ENCODE measurements around the gene CNTNAP5. TPM values are rescaled to one million over a fixed set of nuclear protein-coding genes. Genes with fewer than 3 reads are reported as not detected.

CNTNAP5 gene
- total RNA-seq, 1 experiment from 2014 or later = not detected

DNA sequence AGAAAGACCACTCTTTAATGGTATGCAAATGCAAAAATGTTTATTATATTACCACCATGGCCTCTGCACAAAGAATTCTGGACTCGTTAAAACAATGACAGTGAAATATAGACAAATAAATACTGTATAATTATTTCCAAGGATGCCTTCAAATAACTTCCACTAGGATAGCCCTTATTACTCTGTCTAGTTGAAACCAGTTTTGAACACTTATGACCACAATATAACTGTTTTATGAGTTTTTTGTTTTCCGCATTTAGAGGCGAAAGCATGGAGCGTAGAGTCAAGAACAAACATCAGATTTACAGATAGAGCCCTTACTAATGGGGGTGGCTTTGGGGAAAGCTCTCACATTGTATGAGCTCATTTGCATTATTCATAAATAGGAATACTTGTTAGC, 559.5 kb downstream of the CNTNAP5 start:
- TF ChIP-seq, protein P1, sequence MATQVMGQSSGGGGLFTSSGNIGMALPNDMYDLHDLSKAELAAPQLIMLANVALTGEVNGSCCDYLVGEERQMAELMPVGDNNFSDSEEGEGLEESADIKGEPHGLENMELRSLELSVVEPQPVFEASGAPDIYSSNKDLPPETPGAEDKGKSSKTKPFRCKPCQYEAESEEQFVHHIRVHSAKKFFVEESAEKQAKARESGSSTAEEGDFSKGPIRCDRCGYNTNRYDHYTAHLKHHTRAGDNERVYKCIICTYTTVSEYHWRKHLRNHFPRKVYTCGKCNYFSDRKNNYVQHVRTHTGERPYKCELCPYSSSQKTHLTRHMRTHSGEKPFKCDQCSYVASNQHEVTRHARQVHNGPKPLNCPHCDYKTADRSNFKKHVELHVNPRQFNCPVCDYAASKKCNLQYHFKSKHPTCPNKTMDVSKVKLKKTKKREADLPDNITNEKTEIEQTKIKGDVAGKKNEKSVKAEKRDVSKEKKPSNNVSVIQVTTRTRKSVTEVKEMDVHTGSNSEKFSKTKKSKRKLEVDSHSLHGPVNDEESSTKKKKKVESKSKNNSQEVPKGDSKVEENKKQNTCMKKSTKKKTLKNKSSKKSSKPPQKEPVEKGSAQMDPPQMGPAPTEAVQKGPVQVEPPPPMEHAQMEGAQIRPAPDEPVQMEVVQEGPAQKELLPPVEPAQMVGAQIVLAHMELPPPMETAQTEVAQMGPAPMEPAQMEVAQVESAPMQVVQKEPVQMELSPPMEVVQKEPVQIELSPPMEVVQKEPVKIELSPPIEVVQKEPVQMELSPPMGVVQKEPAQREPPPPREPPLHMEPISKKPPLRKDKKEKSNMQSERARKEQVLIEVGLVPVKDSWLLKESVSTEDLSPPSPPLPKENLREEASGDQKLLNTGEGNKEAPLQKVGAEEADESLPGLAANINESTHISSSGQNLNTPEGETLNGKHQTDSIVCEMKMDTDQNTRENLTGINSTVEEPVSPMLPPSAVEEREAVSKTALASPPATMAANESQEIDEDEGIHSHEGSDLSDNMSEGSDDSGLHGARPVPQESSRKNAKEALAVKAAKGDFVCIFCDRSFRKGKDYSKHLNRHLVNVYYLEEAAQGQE (IDR thresholded peaks at IDR 0.05; ENCODE audit: insufficient read depth in 1 of 2, low read depth in 2 of 2, low read length in 1 of 2) = no peak
- TF ChIP-seq SIN3A (IDR thresholded peaks at IDR 0.05; ENCODE audit: borderline replicate concordance, insufficient read depth, low read depth, low read length) = no peak
- no peak for TF ChIP-seq POLR2AphosphoS5 (IDR thresholded peaks at IDR 0.05; ENCODE audit: low read depth, low read length)
- TF ChIP-seq, protein P2, sequence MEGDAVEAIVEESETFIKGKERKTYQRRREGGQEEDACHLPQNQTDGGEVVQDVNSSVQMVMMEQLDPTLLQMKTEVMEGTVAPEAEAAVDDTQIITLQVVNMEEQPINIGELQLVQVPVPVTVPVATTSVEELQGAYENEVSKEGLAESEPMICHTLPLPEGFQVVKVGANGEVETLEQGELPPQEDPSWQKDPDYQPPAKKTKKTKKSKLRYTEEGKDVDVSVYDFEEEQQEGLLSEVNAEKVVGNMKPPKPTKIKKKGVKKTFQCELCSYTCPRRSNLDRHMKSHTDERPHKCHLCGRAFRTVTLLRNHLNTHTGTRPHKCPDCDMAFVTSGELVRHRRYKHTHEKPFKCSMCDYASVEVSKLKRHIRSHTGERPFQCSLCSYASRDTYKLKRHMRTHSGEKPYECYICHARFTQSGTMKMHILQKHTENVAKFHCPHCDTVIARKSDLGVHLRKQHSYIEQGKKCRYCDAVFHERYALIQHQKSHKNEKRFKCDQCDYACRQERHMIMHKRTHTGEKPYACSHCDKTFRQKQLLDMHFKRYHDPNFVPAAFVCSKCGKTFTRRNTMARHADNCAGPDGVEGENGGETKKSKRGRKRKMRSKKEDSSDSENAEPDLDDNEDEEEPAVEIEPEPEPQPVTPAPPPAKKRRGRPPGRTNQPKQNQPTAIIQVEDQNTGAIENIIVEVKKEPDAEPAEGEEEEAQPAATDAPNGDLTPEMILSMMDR (IDR thresholded peaks at IDR 0.05) = no peak
- no peak overlapping the region for H3K4me3 ChIP-seq (ENCODE audit: low read depth in 2 of 2, low read length in 2 of 2)
- no peak overlapping the region for H3K27ac ChIP-seq (ENCODE audit: low read length)
- no peak for ATAC-seq
- POLR2A ChIA-PET = no interaction called here
- CTCF ChIA-PET = no interaction called here
- no peaks in the 10 kb centered on the region for H3K9me3 ChIP-seq (ENCODE audit: control insufficient read depth, insufficient read depth, low read depth, low read length)
- intact Hi-C loops (cut with micrococcal nuclease; ENCODE audit: unreplicated experiment) (no loop called here), in situ Hi-C loops (cut with HindIII; ENCODE audit: low pct_unique_long_range_greater_than_20kb, low sequenced_read_pairs) (no loop called here)
- H3K27me3 ChIP-seq (ENCODE audit: control insufficient read depth, insufficient read depth, low read length) = no peaks in the 10 kb centered on the region
- H3K36me3 ChIP-seq (ENCODE audit: control insufficient read depth, insufficient read depth, low read length) = no peaks in the 10 kb centered on the region
- DNase-seq (ENCODE audit: low read depth, low spot score) = no peak
- no peaks in the 10 kb centered on the region for H3K4me1 ChIP-seq (ENCODE audit: control insufficient read depth, insufficient read depth, low read length)
- BruUV-seq (replicated peaks) = no TSS peak

DNA sequence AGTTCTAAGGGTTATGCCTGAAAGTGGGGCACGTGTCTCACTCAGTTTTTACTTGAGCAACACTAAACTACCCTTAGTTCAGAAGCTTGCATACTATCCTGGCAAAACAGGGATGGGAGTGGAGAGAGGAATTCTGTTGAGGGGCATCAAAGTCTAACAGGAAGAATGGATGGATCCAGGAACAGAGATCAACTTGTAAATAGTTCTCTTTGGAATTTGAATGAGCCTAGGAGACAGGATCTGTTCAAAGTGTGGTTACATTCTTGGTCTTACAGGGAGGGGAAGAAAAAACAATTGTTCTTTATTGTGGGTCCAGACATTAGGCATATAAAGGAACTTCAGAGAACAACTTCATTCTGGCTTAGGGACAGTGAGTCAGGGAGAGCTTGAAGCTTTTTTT, 560.2 kb downstream of the CNTNAP5 start:
- POLR2A ChIA-PET = no interaction called here

More for the DNA sequence above, 560.2 kb downstream of the CNTNAP5 start:
- Histone ChIP-seq H3K9me3 (ENCODE audit: control insufficient read depth, insufficient read depth, low read depth, low read length) (no peaks in the 10 kb centered on the region), H3K4me3 (ENCODE audit: low read depth in 2 of 2, low read length in 2 of 2) (no peak overlapping the region), H3K4me1 (ENCODE audit: control insufficient read depth, insufficient read depth, low read length) (no peaks in the 10 kb centered on the region), H3K27me3 (ENCODE audit: control insufficient read depth, insufficient read depth, low read length) (no peaks in the 10 kb centered on the region), H3K27ac (ENCODE audit: low read length) (no peak overlapping the region), H3K36me3 (ENCODE audit: control insufficient read depth, insufficient read depth, low read length) (no peaks in the 10 kb centered on the region)
- no TSS peak for BruUV-seq (replicated peaks)
- TF ChIP-seq SIN3A (IDR thresholded peaks at IDR 0.05; ENCODE audit: borderline replicate concordance, insufficient read depth, low read depth, low read length) = no peak
- TF ChIP-seq, protein P1 (IDR thresholded peaks at IDR 0.05; ENCODE audit: insufficient read depth in 1 of 2, low read depth in 2 of 2, low read length in 1 of 2) = no peak
- no peak for TF ChIP-seq TCF7L2 (IDR thresholded peaks at IDR 0.05; ENCODE audit: low read depth, low read length)
- TF ChIP-seq, protein P2 (IDR thresholded peaks at IDR 0.05) = no peak
- TF ChIP-seq POLR2AphosphoS5 (IDR thresholded peaks at IDR 0.05; ENCODE audit: low read depth, low read length) = no peak
- in situ Hi-C loops (cut with HindIII; ENCODE audit: low pct_unique_long_range_greater_than_20kb, low sequenced_read_pairs) (no loop called here), intact Hi-C loops (cut with micrococcal nuclease; ENCODE audit: unreplicated experiment) (no loop called here)
- ATAC-seq = no peak
- CTCF ChIA-PET = interaction anchor here (0.6 kb wide), 1 partner anchor 330 kb away, joined by 6 read pairs; no protein-coding TSS in a partner anchor
- no peak for DNase-seq (ENCODE audit: low read depth, low spot score)
